ENCODE measurements around the gene WNK2.

DNA sequence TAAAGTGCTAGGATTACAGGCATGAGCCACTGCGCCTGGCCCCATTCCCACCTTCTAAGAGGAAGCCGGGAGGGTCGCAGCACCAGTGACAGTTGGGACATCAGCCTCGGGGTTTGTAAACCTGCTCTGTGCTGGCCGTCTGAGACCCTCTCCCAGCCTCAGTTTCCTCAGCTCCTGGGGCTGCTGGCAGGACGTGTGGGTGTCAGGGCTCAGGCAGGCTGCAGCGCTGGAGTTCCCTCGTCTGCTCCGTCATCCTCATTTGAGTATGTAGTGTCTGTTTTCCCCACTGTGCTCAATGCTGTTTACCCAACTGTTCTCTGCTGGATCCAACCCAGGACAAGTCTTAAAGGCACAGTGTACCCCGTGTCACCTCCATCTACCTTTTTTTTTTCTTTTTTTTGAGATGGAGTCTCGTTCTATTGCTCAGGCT is 47.9 kb upstream of the WNK2 start:
- TF ChIP-seq, protein P1, sequence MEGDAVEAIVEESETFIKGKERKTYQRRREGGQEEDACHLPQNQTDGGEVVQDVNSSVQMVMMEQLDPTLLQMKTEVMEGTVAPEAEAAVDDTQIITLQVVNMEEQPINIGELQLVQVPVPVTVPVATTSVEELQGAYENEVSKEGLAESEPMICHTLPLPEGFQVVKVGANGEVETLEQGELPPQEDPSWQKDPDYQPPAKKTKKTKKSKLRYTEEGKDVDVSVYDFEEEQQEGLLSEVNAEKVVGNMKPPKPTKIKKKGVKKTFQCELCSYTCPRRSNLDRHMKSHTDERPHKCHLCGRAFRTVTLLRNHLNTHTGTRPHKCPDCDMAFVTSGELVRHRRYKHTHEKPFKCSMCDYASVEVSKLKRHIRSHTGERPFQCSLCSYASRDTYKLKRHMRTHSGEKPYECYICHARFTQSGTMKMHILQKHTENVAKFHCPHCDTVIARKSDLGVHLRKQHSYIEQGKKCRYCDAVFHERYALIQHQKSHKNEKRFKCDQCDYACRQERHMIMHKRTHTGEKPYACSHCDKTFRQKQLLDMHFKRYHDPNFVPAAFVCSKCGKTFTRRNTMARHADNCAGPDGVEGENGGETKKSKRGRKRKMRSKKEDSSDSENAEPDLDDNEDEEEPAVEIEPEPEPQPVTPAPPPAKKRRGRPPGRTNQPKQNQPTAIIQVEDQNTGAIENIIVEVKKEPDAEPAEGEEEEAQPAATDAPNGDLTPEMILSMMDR (IDR thresholded peaks at IDR 0.05; ENCODE audit: low read depth, low read length) = no peak
- no peak for TF ChIP-seq EZH2phosphoT487 (IDR thresholded peaks at IDR 0.05; ENCODE audit: low read depth)

All from OCI-LY3 (cell line).